ENCODE data around the gene TMEM248.
"Not testable (repeated sequence)": the region's sequence is repeated elsewhere in the genome, so short reads cannot be mapped to it uniquely, and the experiment has no call there.

The TMEM248 gene

GRCh38 chr7:66953044-66953427 lies 32.0 kb downstream of the TMEM248 start:
- no peak for FAIRE-seq

GRCh38 chr7:66957595-66958290 lies 36.7 kb downstream of the TMEM248 start:
- no peak for FAIRE-seq

- FAIRE-seq = no peak
Measured at GRCh38 chr7:66958538-66959350, 37.7 kb downstream of the TMEM248 start.

- no peak for FAIRE-seq
Measured at GRCh38 chr7:66960192-66960591, 39.2 kb downstream of the TMEM248 start.

- FAIRE-seq = no peak
Measured at GRCh38 chr7:66961096-66961495, 40.1 kb downstream of the TMEM248 start.

GRCh38 chr7:66964411-66964810 lies 43.4 kb downstream of the TMEM248 start:
- FAIRE-seq = no peak

GRCh38 chr7:66967029-66967428 lies 46.0 kb downstream of the TMEM248 start:
- no peak for FAIRE-seq

GRCh38 chr7:66969001-66969400 lies 48.0 kb downstream of the TMEM248 start:
- not testable (repeated sequence) for FAIRE-seq

GRCh38 chr7:66970310-66970709 lies 49.3 kb downstream of the TMEM248 start:
- no peak for FAIRE-seq

- FAIRE-seq = no peak
Measured at GRCh38 chr7:66974986-66975590, 54.1 kb downstream of the TMEM248 start.

- not testable (repeated sequence) for FAIRE-seq
Measured at GRCh38 chr7:66978312-66978711, 57.3 kb downstream of the TMEM248 start.

- FAIRE-seq = not testable (repeated sequence)
Measured at GRCh38 chr7:66979013-66979412, 58.0 kb downstream of the TMEM248 start.

GRCh38 chr7:66980336-66980735 lies 59.3 kb downstream of the TMEM248 start:
- FAIRE-seq = not testable (repeated sequence)

GRCh38 chr7:66989552-66989951 lies 68.5 kb downstream of the TMEM248 start:
- not testable (repeated sequence) for FAIRE-seq

GRCh38 chr7:66994051-66994450 lies 73.0 kb downstream of the TMEM248 start:
- not testable (repeated sequence) for FAIRE-seq

GRCh38 chr7:66994691-66995049 lies 73.6 kb downstream of the TMEM248 start:
- not testable (repeated sequence) for FAIRE-seq

GRCh38 chr7:66995050-66995776 lies 74.2 kb downstream of the TMEM248 start, which contains the start of gene SBDS:
Gene SBDS (minus strand): TSS chr7:66995586. CDS start chr7:66995417, 169 bp downstream.
- peak; percentile 99 for FAIRE-seq

- peak; percentile 99 for FAIRE-seq
Measured at GRCh38 chr7:66996444-66997191, 75.6 kb downstream of the TMEM248 start, which contains the start of gene TYW1. Gene TYW1 (plus strand): TSS chr7:66996833. CDS start chr7:66996979, 146 bp downstream.

GRCh38 chr7:67000601-67001258 lies 79.7 kb downstream of the TMEM248 start:
- FAIRE-seq = peak; percentile 98

- FAIRE-seq = not testable (repeated sequence)
Measured at GRCh38 chr7:67004145-67004544, 83.1 kb downstream of the TMEM248 start.

GRCh38 chr7:67006965-67007364 lies 85.9 kb downstream of the TMEM248 start:
- FAIRE-seq = no peak
